GM23248 (cell line): ENCODE data around the gene ADAMTS3. TPM values are rescaled to one million over a fixed set of nuclear protein-coding genes. Genes with fewer than 3 reads are reported as not detected.
A peak's percentile ranks its signal among the peaks of the same experiment; 100 is the strongest.

Source experiments
- DNase-seq: peaks from one replicate; pipeline ENCODE4 v3.0.0-alpha.2; 2015
- H2AFZ ChIP-seq: fragments of 200-600 bp; sonication (generic); 2 replicates; pipeline ENCODE4 v1.6.1; 2016; ENCODE audit warnings: antibody characterized with exemption
- H3F3A ChIP-seq: fragments of 200-600 bp; sonication (generic); 2 replicates; pipeline ENCODE4 v1.6.1; 2016; ENCODE audit warnings: mild to moderate bottlenecking, antibody characterized with exemption, mixed run types; ENCODE audit not compliant: insufficient read depth
- H3K27ac ChIP-seq: fragments of 200-600 bp; sonication (generic); 2 replicates; pipeline ENCODE4 v1.5.1; 2016; ENCODE audit warnings: mild to moderate bottlenecking
- H3K27me3 ChIP-seq: fragments of 200-600 bp; sonication (generic); replicated peaks from 2 replicates; pipeline ENCODE4 v1.6.1; 2016; ENCODE audit warnings: mild to moderate bottlenecking; ENCODE audit not compliant: insufficient read depth
- H3K36me3 ChIP-seq: fragments of 200-600 bp; sonication (generic); 2 replicates; pipeline ENCODE4 v1.6.1; 2016; ENCODE audit warnings: low read depth, mild to moderate bottlenecking
- H3K4me1 ChIP-seq: fragments of 200-600 bp; sonication (generic); 2 replicates; pipeline ENCODE4 v1.6.1; 2016; ENCODE audit warnings: mild to moderate bottlenecking; ENCODE audit not compliant: insufficient read depth
- H3K4me2 ChIP-seq: fragments of 200-600 bp; sonication (generic); one replicate; pipeline ENCODE4 v1.6.1; 2016; ENCODE audit warnings: mild to moderate bottlenecking; ENCODE audit not compliant: unreplicated experiment
- H3K4me3 ChIP-seq: fragments of 200-600 bp; sonication (generic); 2 replicates; pipeline ENCODE4 v1.5.1; 2016; ENCODE audit warnings: mild to moderate bottlenecking
- H3K79me2 ChIP-seq: fragments of 200-600 bp; sonication (generic); 2 replicates; pipeline ENCODE4 v1.6.1; 2016; ENCODE audit warnings: mild to moderate bottlenecking; ENCODE audit not compliant: insufficient read depth
- H3K9ac ChIP-seq: fragments of 200-600 bp; sonication (generic); 2 replicates; pipeline ENCODE4 v1.6.1; 2016; ENCODE audit warnings: mild to moderate bottlenecking
- H3K9me2 ChIP-seq: fragments of 200-600 bp; sonication (generic); 2 replicates; pipeline ENCODE4 v1.6.1; 2016; ENCODE audit warnings: mixed run types, mild to moderate bottlenecking, moderate library complexity; ENCODE audit not compliant: insufficient read depth
- H3K9me3 ChIP-seq: fragments of 200-600 bp; sonication (generic); one replicate; pipeline ENCODE4 v1.6.1; 2017; ENCODE audit warnings: low read depth
- H4K20me1 ChIP-seq: fragments of 200-600 bp; sonication (generic); 2 replicates; pipeline ENCODE4 v1.6.0; 2016; ENCODE audit not compliant: insufficient read depth
- EZH2 ChIP-seq: fragments of 200-600 bp; sonication (generic); IDR thresholded peaks from 2 replicates; pipeline ENCODE4 v1.6.1; 2018; ENCODE audit warnings: antibody characterized with exemption, mild to moderate bottlenecking; ENCODE audit not compliant: insufficient read depth, poor library complexity, severe bottlenecking
- EZH2phosphoT487 ChIP-seq: fragments of 200-600 bp; sonication (generic); IDR thresholded peaks from 2 replicates; pipeline ENCODE4 v1.6.1; 2018; ENCODE audit warnings: antibody characterized with exemption, moderate library complexity, mild to moderate bottlenecking, low read depth; ENCODE audit not compliant: insufficient read depth
- WGBS, 2 experiments: methylation state at CpG; one replicate each; pipeline ENCODE4 v1.1.6; 2015 to 2017; ENCODE audit warnings: low lambda C conversion rate in 2 of 2, low coverage in 1 of 2; ENCODE audit errors: missing lambda C conversion rate in 2 of 2; 5-methylcytosine and 5-hydroxymethylcytosine counted together
- in situ Hi-C: fragments of 300-500 bp; cut with MboI; formaldehyde crosslinking; loops from 2 replicates; pipeline ENCODE4 v1.15.0; 2020
- polyA plus RNA-seq: library from polyadenylated mRNA; unstranded; fragments of >200 nt; fragmentation: Nextera tagmentation; extraction: Ambion mirVana; gene quantifications from 2 replicates; pipeline ENCODE4 v1.2.1, GENCODE V29; 2016
- total RNA-seq: library from RNA; depleted of rRNA; stranded (reverse); fragments of >200 nt; shearing (Covaris generic); gene quantifications from 2 replicates; pipeline ENCODE4 v1.2.3, GENCODE V29; 2014

ADAMTS3 gene
- total and polyA plus RNA-seq, 2 experiments from 2014 or later = 0.20 to 0.43 TPM

GRCh38 chr4:72577211-72577610, 8.2 kb upstream of the ADAMTS3 start:
- Histone ChIP-seq H3F3A (no peaks in the 10 kb centered on the region), H3K9me3 (no peaks in the 10 kb centered on the region), H4K20me1 (no peaks in the 10 kb centered on the region), H3K4me1 (no peaks in the 10 kb centered on the region), H3K9me2 (no peaks in the 10 kb centered on the region), H3K9ac (no peak overlapping the region), H2AFZ (no peak overlapping the region), H3K4me2 (no peak overlapping the region), H3K4me3 (no peak overlapping the region), H3K79me2 (no peaks in the 10 kb centered on the region), H3K27me3 (no peaks in the 10 kb centered on the region; the same call in none of the 2 replicates), H3K27ac (no peak overlapping the region), H3K36me3 (no peaks in the 10 kb centered on the region)
- in situ Hi-C loops = no loop called here
- 87 to 91% methylated on average over 6 of the region's 6 CpGs for WGBS, 2 experiments
- no peak for TF ChIP-seq EZH2phosphoT487
- TF ChIP-seq EZH2 = no peak
- no peak for DNase-seq

GRCh38 chr4:72571337-72571736, 2.3 kb upstream of the ADAMTS3 start:
- Histone ChIP-seq H3K36me3 (no peaks in the 10 kb centered on the region), H3K4me3 (no peak overlapping the region), H3K9me2 (no peaks in the 10 kb centered on the region), H3K9ac (no peak overlapping the region), H4K20me1 (no peaks in the 10 kb centered on the region), H3K27me3 (no peaks in the 10 kb centered on the region), H3K9me3 (no peaks in the 10 kb centered on the region), H3K4me2 (no peak overlapping the region), H2AFZ (no peak overlapping the region), H3K4me1 (no peaks in the 10 kb centered on the region), H3F3A (no peaks in the 10 kb centered on the region), H3K27ac (no peak overlapping the region), H3K79me2 (no peaks in the 10 kb centered on the region)
- 80% methylated on average over 5 to 6 of the region's 6 CpGs for WGBS, 2 experiments
- in situ Hi-C loops = no loop called here
- no peak for TF ChIP-seq EZH2phosphoT487
- TF ChIP-seq EZH2 = no peak
- DNase-seq = no peak

- Histone ChIP-seq H3K9me3 (no peaks in the 10 kb centered on the region), H3K9ac (no peak overlapping the region), H3K9me2 (no peaks in the 10 kb centered on the region), H3K79me2 (no peaks in the 10 kb centered on the region), H3K4me3 (peak overlapping the region; percentile 94), H3F3A (no peaks in the 10 kb centered on the region), H3K36me3 (no peaks in the 10 kb centered on the region), H2AFZ (peak overlapping the region; percentile 97), H3K4me2 (peak overlapping the region; percentile 96), H3K4me1 (no peaks in the 10 kb centered on the region), H4K20me1 (no peaks in the 10 kb centered on the region), H3K27ac (no peak overlapping the region), H3K27me3 (no peaks in the 10 kb centered on the region)
- TF ChIP-seq EZH2 = no peak
- TF ChIP-seq EZH2phosphoT487 = no peak
- WGBS, 2 experiments = 52 to 56% methylated on average over 14 to 15 of the region's 15 CpGs
- in situ Hi-C loops = no loop called here
- peak; percentile 9 for DNase-seq
Measured at GRCh38 chr4:72569719-72570235, 756 bp upstream of the ADAMTS3 start.

GRCh38 chr4:72567821-72568675, 973 bp downstream of the ADAMTS3 start:
- peak; percentile 87 for DNase-seq
- TF ChIP-seq EZH2phosphoT487 (no peak), EZH2 (no peak)
- in situ Hi-C loops = no loop called here
- no peaks in the 10 kb centered on the region for H3K36me3 ChIP-seq
- H3K4me1 ChIP-seq = no peaks in the 10 kb centered on the region
- no peaks in the 10 kb centered on the region for H3F3A ChIP-seq
- peak overlapping the region; percentile 71 for H3K9ac ChIP-seq
- 3 to 4% methylated on average over 40 to 41 of the region's 41 CpGs for WGBS, 2 experiments
- 0 out of 2 replicates have a peak overlapping the region, but pooled peaks have one; percentile 8 for H3K27ac ChIP-seq
- no peaks in the 10 kb centered on the region for H3K9me2 ChIP-seq
- H3K9me3 ChIP-seq = no peaks in the 10 kb centered on the region
- H3K79me2 ChIP-seq = no peaks in the 10 kb centered on the region
- peak overlapping the region; percentile 96 for H3K4me2 ChIP-seq
- H2AFZ ChIP-seq = peak overlapping the region; percentile 97
- H3K4me3 ChIP-seq = peak overlapping the region; percentile 94
- no peaks in the 10 kb centered on the region for H3K27me3 ChIP-seq
- no peaks in the 10 kb centered on the region for H4K20me1 ChIP-seq
